ENCODE results near the gene TLR7.

GRCh38 chrX:12820737-12821136, 46.1 kb upstream of the TLR7 start:
- TF ChIP-seq CTCF (conservative IDR thresholded peaks at IDR 0.05 in 1 of 2, IDR thresholded peaks at IDR 0.05 in 1 of 2; ENCODE audit: low read depth in 1 of 2, low read length in 2 of 2) (no peak), EZH2 (IDR thresholded peaks at IDR 0.05; ENCODE audit: low read length, missing control alignments) (no peak)
